NCI-H1417 treated with DMSO at 0.1 percent for 48 hours (cell line): ENCODE measurements around the gene SMARCA4.

Experiments
- DNase-seq: peaks from one replicate; lab custom pipeline; 2025; lab: John Stamatoyannopoulos, UW

SMARCA4 gene

GRCh38 chr19:11035441-11036377 lies 74.9 kb downstream of the SMARCA4 start:
- DNase-seq = peak; percentile 30

- no peak for DNase-seq
These were observed 77.7 kb downstream of the SMARCA4 start for GRCh38 chr19:11038511-11038910.

- DNase-seq = no peak
These were observed 80.4 kb downstream of the SMARCA4 start for GRCh38 chr19:11041194-11041593.

GRCh38 chr19:11041966-11042627 lies 81.3 kb downstream of the SMARCA4 start:
- no peak for DNase-seq

- DNase-seq = no peak
These were observed 83.6 kb downstream of the SMARCA4 start for GRCh38 chr19:11044431-11044830.

- DNase-seq = no peak
These were observed 84.7 kb downstream of the SMARCA4 start for GRCh38 chr19:11045536-11045935.

GRCh38 chr19:11046605-11047354 lies 86.0 kb downstream of the SMARCA4 start:
- DNase-seq = no peak

GRCh38 chr19:11047866-11048265 lies 87.0 kb downstream of the SMARCA4 start:
- DNase-seq = no peak

- DNase-seq = no peak
These were observed 89.7 kb downstream of the SMARCA4 start for GRCh38 chr19:11050323-11051114.

- no peak for DNase-seq
These were observed 93.0 kb downstream of the SMARCA4 start for GRCh38 chr19:11053817-11054195.

GRCh38 chr19:11054200-11054599 lies 93.4 kb downstream of the SMARCA4 start:
- no peak for DNase-seq

- no peak for DNase-seq
These were observed 93.8 kb downstream of the SMARCA4 start for GRCh38 chr19:11054628-11055027.

GRCh38 chr19:11058246-11059030 lies 97.6 kb downstream of the SMARCA4 start:
- no peak for DNase-seq

GRCh38 chr19:11059511-11060358 lies 98.9 kb downstream of the SMARCA4 start:
- no peak for DNase-seq

GRCh38 chr19:11061952-11062351 lies 101.1 kb downstream of the SMARCA4 start:
- DNase-seq = no peak

GRCh38 chr19:11063434-11063833 lies 102.6 kb downstream of the SMARCA4 start:
- DNase-seq = no peak

- no peak for DNase-seq
These were observed 104.0 kb downstream of the SMARCA4 start for GRCh38 chr19:11064831-11065303.

GRCh38 chr19:11066326-11066725 lies 105.5 kb downstream of the SMARCA4 start:
- no peak for DNase-seq

- no peak for DNase-seq
These were observed 106.7 kb downstream of the SMARCA4 start for GRCh38 chr19:11067356-11068113.
